Activated T-cell treated with anti-CD3 and anti-CD28 coated beads, Interleukin-2, amount 50 U/mL, for 24 hours (primary cell): Measurements from ENCODE around the gene HOOK2.
"Not testable (repeated sequence)": the region's sequence is repeated elsewhere in the genome, so short reads cannot be mapped to it uniquely, and the experiment has no call there.

Source experiments
- DNase-seq: peaks from one replicate; pipeline ENCODE4 v3.0.0-alpha.2; 2020
- H3K27ac Mint-ChIP-seq: 2 replicates; pipeline ENCODE4 v1.8.0; 2020; ENCODE audit warnings: mild to moderate bottlenecking, mixed read lengths
- H3K27me3 Mint-ChIP-seq: 2 replicates; pipeline ENCODE4 v1.8.0; 2020; ENCODE audit warnings: mixed read lengths
- H3K36me3 Mint-ChIP-seq: 2 replicates; pipeline ENCODE4 v1.8.0; 2020; ENCODE audit warnings: low read depth, mixed read lengths
- H3K4me1 Mint-ChIP-seq: 2 replicates; pipeline ENCODE4 v1.8.0; 2020; ENCODE audit warnings: low read depth, mixed read lengths
- H3K4me3 Mint-ChIP-seq: 2 replicates; pipeline ENCODE4 v1.8.0; 2020; ENCODE audit warnings: mild to moderate bottlenecking, moderate library complexity, mixed read lengths
- H3K9me3 Mint-ChIP-seq: 2 replicates; pipeline ENCODE4 v1.8.0; 2020; ENCODE audit warnings: mixed read lengths

Gene HOOK2

DNA sequence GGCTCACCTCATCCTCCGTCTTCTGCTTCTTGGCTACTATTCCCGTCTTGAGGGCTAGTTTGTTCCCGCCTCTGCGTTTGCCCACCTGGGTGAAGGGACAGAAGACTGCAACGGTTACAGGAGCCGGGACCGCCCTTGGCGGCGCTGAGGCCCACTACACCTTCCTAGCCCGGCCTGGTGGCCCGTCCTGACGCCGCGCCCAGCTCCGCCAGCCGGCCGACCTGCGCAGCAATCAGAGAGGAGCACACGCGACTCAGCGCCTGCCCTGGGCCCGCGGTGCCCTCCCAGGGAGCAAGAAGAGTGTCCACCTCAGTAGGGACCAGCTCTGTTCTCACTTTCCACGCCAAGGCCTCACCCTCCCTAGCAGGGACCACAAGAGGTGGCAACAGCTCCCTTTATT is 44.0 kb downstream of the HOOK2 start:
- Mint-ChIP-seq H3K36me3 (peaks cover 78% of the 10 kb centered on the region), H3K27me3 (no peaks in the 10 kb centered on the region), H3K9me3 (no peaks in the 10 kb centered on the region), H3K4me3 (peak overlapping the region; percentile 10), H3K4me1 (peaks cover 38% of the 10 kb centered on the region), H3K27ac (peak overlapping the region; percentile 22)
- DNase-seq: no peak

DNA sequence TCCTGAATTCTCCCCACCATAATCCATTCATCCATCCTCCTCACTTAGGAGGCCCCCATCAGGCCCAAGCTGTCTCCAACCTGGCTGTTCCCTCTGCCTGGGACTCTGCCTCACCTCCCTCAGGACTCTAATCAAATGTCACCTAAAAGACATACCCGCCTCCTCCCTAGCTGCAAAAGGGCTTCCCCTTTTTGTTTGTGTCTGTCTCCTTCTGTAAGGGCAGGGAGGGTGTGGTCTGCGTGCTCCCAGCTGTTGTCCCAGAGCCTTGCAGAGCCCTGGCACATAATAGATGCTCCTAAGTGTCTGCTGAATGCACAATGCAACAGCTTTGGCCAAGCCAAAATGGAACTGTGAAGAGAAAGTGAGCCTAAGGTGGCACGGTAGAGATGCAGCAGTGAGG is 45.3 kb downstream of the HOOK2 start:
- Mint-ChIP-seq H3K4me1 (peaks cover 33% of the 10 kb centered on the region), H3K27me3 (no peaks in the 10 kb centered on the region), H3K36me3 (peaks cover 80% of the 10 kb centered on the region), H3K9me3 (no peaks in the 10 kb centered on the region), H3K27ac (peak overlapping the region; percentile 73), H3K4me3 (no peak overlapping the region)
- no peak for DNase-seq

DNA sequence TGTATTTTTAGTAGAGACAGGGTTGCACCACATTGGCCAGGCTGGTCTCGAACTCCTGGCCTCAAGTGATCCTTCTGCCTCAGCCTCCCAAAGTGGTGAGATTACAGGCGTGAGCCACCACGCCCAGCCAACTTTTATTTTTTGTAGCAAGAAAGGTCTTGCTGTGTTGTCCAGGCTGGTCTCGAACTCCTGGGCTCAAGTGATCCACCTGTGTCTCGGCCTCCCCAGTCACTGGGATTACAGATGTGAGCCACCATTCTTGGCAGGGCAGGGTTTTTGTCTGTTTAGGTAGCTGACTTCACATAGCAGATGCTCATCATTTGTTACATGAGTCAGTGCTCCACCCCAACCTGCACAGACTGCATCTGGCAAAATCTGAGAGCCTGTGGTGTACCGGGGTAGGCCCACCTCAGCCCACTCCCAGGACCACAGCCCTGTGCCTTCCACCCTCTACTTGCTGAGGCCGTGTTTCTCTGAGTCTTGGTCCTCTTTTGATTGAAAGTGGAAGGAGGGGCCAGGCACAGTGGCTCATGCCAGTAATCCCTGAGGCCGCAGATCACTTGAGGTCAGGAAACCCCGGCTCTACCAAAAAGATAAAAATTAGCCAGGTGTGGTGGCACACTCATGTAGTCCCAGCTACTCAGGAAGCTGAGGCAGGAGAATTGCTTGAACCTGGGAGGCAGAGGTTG is 47.5 kb downstream of the HOOK2 start:
- Mint-ChIP-seq H3K9me3 (no peaks in the 10 kb centered on the region), H3K4me1 (peaks cover 34% of the 10 kb centered on the region), H3K27ac (peak overlapping the region; percentile 44), H3K27me3 (no peaks in the 10 kb centered on the region), H3K4me3 (no peak overlapping the region), H3K36me3 (peaks cover 78% of the 10 kb centered on the region)
- DNase-seq: no peak

DNA sequence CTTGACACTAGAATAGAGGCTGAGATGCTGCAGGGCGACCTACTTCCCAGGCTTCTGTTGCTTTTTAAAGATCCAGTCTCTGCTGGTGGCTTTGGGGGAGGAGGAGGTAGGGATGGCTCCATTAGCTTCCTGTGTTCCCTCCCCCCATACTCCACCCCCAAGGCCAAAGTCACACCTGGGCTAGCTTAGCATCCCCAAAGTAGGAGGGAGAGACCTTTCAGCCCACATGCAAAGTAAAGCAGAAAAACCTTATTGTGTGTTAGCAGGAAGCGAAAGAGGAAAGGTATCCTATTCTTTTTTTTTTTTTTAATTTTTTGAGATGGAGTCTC is 48.4 kb downstream of the HOOK2 start:
- Mint-ChIP-seq H3K4me3 (no peak overlapping the region), H3K27me3 (no peaks in the 10 kb centered on the region), H3K36me3 (peaks cover 75% of the 10 kb centered on the region), H3K9me3 (no peaks in the 10 kb centered on the region), H3K4me1 (peaks cover 27% of the 10 kb centered on the region), H3K27ac (peak overlapping the region; percentile 60)
- DNase-seq: no peak

DNA sequence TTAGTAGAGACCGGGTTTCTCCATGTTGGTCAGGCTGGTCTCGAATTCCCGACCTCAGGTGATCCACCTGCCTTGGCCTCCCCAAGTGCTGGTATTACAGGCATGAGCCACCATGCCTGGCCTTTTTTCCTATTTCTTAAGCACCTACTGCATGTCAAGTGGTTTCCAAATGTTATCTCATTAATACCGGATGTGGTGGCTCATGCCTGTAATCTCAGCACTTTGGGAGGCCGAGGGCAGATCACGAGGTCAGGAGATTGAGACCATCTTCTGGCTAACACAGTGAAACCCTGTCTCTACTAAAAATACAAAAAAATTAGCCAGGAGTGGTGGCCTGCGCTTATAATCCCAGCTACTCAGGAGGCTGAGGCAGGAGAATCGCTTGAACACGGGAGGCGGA is 49.7 kb downstream of the HOOK2 start:
- H3K4me3 Mint-ChIP-seq: not testable (repeated sequence)

DNA sequence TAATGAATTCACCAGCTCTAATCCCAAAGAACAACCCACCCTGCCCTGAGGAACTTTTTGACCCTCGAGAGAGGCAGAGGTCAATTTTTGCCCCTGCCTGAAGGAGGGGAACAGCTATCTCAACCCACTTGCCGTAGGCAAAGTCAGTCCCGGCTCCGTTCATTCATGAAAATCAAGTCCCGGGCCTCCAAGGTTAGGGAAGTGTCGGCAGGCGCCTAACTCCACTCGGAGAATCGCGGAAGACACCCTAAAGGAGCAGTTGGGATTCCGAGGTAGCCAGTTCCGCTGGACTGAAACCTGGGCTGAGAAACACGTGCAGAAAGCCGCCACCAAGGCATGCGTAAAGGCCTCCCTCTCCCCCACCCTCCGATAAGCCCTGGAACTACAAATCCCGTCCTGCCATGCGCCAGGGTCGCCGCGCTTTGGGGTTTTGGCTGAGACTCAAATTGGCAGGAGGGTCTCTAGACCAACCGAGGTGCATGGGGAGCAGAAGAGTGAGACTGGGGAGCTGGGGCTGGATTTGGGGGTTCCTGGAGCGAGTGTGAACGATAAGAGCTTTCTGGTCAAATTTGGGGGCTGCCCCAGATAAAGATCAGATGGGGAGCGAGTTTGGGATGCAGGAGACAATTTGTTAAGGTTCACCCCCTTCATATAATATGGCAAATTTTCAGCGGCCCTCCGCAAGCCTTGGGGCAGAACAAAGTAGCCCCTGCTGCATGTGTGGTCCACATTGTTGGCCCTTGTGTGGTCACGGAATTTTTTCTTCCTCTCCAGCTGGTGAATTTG is 51.5 kb downstream of the HOOK2 start, which contains the start of gene TNPO2:
TNPO2 (minus strand) TSS at position 292 of the 786 bp plus-strand sequence. CDS start 2,955 bp downstream, outside the sequence.
- DNase-seq: peak; percentile 84
- Mint-ChIP-seq H3K27ac (peak within 1 kb of the TSS; percentile 97), H3K4me1 (peaks cover 36% of the 10 kb centered on the region), H3K9me3 (no peaks in the 10 kb centered on the region), H3K36me3 (peaks cover 73% of the 10 kb centered on the region), H3K27me3 (no peaks in the 10 kb centered on the region), H3K4me3 (peak within 1 kb of the TSS; percentile 99)

More for the DNA sequence above, 49.7 kb downstream of the HOOK2 start:
- not testable (repeated sequence) for H3K9me3 Mint-ChIP-seq, DNase-seq, H3K27me3 Mint-ChIP-seq, H3K27ac Mint-ChIP-seq
- Mint-ChIP-seq H3K4me1 (peaks cover 29% of the 10 kb centered on the region), H3K36me3 (peaks cover 74% of the 10 kb centered on the region)

DNA sequence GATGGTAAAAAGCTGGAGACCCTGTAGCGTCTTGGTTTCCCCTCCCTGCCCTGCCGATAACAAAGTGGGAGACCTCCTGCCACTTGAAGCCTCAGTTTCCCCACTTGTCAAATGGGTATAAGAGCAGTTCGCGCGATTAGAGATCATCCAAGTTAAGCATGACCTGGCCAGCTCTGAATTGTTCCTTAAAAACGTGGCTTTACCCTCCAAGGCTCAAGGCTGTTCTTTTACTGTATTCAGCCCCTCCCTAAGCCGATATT is 52.0 kb downstream of the HOOK2 start:
- DNase-seq: peak; percentile 57
- Mint-ChIP-seq H3K36me3 (peaks cover 73% of the 10 kb centered on the region), H3K4me1 (peaks cover 41% of the 10 kb centered on the region)

DNA sequence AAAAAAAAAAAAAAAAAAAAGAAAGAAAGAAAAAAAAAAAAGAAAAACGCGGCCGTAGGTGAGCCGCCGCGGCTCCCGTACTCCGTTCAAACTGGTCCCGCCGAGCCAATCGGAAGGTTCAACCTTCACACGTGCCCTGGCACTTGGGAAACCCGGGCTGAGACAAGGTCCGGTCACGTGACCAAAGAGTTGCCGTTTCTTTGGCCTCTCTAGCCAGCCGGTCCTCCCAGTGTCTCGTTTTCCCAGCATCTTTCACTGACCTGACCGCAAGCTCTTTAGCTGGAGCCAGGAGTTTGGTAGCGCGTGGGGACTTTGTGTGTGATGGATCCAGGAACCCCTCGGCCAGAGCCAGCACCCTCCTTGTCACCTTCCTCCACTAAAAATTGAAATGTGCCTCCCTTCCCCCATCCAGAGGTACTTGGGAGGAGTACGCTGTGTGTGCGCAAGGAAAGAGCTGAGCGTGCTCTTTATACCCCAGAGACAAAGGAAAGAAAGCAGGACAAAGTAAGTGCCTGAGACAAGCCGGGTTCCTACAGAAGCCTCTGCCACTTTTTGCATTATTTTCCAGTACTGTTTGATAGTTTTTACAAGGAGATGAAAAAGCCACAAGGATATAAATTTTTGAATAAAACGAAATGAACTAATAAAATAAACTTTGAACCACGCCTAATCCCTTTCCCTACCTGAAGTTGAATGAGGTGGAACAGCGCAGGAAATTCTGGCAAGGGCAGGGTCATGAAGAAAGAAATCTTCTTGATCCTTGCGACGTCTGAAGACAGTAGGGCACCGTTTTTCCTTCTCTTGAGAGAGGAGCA is 52.6 kb downstream of the HOOK2 start:
- no peaks in the 10 kb centered on the region for H3K27me3 Mint-ChIP-seq
- H3K4me1 Mint-ChIP-seq: peaks cover 41% of the 10 kb centered on the region
- H3K36me3 Mint-ChIP-seq: peaks cover 71% of the 10 kb centered on the region

More for the DNA sequence above, 52.0 kb downstream of the HOOK2 start:
- Mint-ChIP-seq H3K9me3 (no peaks in the 10 kb centered on the region), H3K4me3 (peak overlapping the region; percentile 99), H3K27me3 (no peaks in the 10 kb centered on the region), H3K27ac (peak overlapping the region; percentile 97)

DNA sequence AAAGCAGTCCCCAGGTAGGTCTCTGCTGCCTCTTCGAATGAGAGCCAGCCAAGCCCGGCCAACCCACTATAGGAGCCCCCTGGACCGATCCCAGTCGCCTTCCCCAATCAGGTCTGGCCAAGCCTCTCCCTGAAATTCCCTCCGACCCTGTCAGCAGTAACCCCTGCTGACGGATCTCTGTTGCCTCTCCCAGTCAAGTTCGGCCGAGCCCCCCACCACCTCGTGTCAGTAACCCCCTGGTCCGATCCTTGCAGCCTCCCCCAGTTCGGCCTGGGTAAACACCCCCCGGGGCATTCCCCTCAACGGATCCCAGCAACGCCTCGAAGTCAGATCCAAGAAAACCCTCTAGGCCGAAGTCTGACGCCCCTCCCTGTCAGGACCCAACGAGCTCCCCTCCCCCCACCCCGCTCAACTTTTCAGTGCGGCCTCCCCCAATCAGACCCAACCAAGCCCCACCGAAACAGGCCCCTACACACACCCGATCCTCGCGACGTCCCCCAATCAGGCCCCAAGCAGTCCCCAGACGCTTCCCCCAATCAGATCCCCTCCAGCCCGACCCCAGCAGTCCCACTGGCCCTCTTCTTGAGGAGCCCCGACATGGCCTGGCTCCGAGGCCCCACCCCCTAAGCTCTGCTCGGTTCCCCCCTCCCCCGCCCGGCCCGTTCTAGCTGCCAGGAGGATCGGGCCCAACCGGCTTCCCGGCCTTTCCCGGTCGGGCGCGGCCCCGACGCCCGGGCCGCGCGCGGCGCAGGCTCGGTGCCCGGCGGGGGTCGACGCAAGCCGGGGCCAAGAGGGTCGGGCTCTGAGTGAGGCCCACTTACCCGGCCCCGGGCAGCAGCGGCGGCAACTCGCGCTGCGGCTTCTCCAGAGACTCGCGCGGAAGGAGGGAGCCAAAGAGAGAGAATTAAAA is 53.4 kb downstream of the HOOK2 start:
- Mint-ChIP-seq H3K36me3 (peaks cover 73% of the 10 kb centered on the region), H3K27me3 (no peaks in the 10 kb centered on the region), H3K9me3 (no peaks in the 10 kb centered on the region), H3K27ac (peak overlapping the region; percentile 97), H3K4me1 (peaks cover 40% of the 10 kb centered on the region), H3K4me3 (peak overlapping the region; percentile 99)
- peak; percentile 63 for DNase-seq

More for the DNA sequence above, 52.6 kb downstream of the HOOK2 start:
- Mint-ChIP-seq H3K27ac (peak overlapping the region; percentile 97), H3K4me3 (peak overlapping the region; percentile 99), H3K9me3 (no peaks in the 10 kb centered on the region)
- peak; percentile 90 for DNase-seq

DNA sequence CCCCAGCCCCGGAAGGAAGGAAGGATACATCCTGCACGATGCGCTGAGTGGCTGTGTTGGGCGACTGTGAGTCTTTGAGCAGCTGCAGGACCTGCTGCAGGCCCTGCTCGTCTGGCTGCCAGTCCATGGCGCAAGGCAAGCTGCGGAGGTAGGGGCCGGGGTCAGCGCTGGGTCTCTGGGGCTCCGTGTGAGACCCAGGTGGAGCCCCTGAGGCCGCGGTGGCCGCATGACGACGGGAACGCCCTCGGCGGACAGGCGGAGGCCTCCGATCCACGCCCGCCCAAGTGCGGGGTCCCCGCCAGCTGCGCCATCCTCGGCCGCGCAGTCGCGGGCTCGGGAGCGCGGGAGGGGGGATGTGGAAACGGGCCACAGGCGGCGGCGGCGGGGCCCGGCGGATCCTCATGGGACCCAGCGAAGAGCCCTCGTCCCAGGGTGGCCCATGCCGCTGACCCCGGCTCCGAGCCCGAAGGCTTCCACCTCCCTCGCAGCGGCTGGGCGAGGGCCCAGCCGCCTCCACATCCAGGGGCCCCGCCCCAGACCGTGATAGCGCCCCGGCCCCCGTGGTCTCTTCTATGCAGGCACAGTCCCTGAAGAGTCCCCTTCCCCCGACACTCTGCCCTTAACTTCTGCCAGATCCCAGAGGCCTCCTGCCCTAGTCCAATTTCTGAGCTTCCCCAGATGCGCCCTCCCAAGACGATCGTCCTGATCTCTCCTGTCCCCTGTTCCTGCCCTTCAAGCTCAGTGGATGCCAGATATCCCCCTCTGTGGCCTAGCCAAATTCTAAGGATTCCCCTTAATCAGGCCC is 54.3 kb downstream of the HOOK2 start:
- H3K27ac Mint-ChIP-seq: peak overlapping the region; percentile 93
- peaks cover 75% of the 10 kb centered on the region for H3K36me3 Mint-ChIP-seq
- peaks cover 38% of the 10 kb centered on the region for H3K4me1 Mint-ChIP-seq
- H3K9me3 Mint-ChIP-seq: no peaks in the 10 kb centered on the region
- DNase-seq: no peak
- H3K27me3 Mint-ChIP-seq: no peaks in the 10 kb centered on the region
- peak overlapping the region; percentile 92 for H3K4me3 Mint-ChIP-seq

DNA sequence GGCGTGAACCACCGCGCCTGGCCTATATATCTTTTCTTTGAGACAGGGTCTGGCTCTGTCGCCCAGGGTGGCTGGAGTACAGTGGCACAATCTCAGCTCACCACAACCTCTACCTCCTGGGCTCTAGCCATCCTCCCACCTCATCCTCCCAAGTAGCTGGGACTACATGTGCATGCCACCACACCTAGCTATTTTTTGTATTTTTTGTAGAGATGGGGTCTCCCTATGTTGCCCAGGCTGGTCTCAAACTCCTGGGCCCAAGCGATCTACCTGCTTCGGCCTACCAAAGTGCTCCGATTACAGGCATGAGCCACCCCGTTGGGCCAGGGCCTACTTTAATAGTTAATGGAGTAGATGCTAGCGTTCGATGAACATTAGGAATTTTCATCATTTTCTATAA is 55.1 kb downstream of the HOOK2 start:
- DNase-seq: no peak
- H3K4me3 Mint-ChIP-seq: peak overlapping the region; percentile 92
- H3K4me1 Mint-ChIP-seq: peaks cover 38% of the 10 kb centered on the region
- H3K36me3 Mint-ChIP-seq: peaks cover 81% of the 10 kb centered on the region
- H3K9me3 Mint-ChIP-seq: no peaks in the 10 kb centered on the region
- H3K27ac Mint-ChIP-seq: peak overlapping the region; percentile 91
- H3K27me3 Mint-ChIP-seq: no peaks in the 10 kb centered on the region

DNA sequence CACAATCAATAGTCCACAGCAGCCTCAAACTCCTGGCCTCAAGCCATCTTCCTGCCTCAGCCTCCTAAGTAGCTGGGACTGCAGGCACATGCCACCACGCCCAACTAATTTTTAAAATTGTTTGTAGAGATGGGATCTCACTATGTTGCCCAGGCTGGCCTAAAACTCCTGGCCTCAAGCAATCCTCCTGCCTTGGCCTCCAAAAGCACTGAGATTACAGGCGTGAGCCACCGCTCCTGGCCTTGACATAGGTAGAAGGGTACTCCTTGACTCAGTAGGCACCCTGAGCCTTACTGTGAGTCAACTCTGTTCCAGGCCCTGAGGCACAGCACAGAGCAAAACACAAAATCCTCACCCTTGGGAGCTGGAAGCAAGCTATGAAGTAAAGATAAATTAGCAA is 59.4 kb downstream of the HOOK2 start:
- Mint-ChIP-seq H3K9me3 (no peaks in the 10 kb centered on the region), H3K36me3 (peaks cover 91% of the 10 kb centered on the region)

DNA sequence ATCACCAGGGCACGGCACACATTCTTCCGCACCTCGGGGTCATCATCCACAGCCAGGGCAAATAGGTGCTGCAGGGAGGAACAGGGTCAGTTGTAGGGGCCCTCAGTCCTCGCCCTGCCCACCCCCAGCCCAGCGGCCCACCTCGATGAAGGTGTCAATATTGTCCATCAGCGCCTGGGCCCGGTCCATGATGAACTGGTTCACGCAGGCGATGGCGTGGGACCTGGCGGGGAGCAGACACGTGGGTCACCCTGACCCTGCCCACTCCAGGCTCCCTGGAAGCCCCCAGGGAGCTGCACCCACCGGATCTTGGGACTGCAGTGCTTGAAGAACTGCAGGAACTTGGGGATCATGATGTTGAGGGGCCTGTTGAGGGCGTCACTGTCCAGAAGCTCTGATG is 60.2 kb downstream of the HOOK2 start:
- Mint-ChIP-seq H3K27me3 (no peaks in the 10 kb centered on the region), H3K4me3 (no peak overlapping the region), H3K9me3 (no peaks in the 10 kb centered on the region), H3K27ac (no peak overlapping the region), H3K36me3 (peaks cover 92% of the 10 kb centered on the region), H3K4me1 (peaks cover 19% of the 10 kb centered on the region)
- DNase-seq: no peak

More for the DNA sequence above, 59.4 kb downstream of the HOOK2 start:
- peak overlapping the region; percentile 33 for H3K27ac Mint-ChIP-seq
- H3K4me3 Mint-ChIP-seq: no peak overlapping the region
- no peaks in the 10 kb centered on the region for H3K27me3 Mint-ChIP-seq
- peaks cover 27% of the 10 kb centered on the region for H3K4me1 Mint-ChIP-seq
- no peak for DNase-seq
